Stimulated activated naive CD8-positive, alpha-beta T cell treated with anti-CD3 and anti-CD28 coated beads, Interleukin-15, amount 100 ng/mL, for 72 hours (primary cell): Measurements from ENCODE around the gene DLG2.
"Not testable (repeated sequence)": the region's sequence is repeated elsewhere in the genome, so short reads cannot be mapped to it uniquely, and the experiment has no call there.

ENCODE experiments used
- ATAC-seq: fragments of 150-1000 bp; cut with Tn5 transposase; 2 replicates; pipeline ENCODE4 v1.10.0; 2021; ENCODE audit warnings: mild to moderate bottlenecking, moderate library complexity
- DNase-seq, 2 donors: peaks; one replicate each; pipeline ENCODE4 v3.0.0; 2021 to 2022
- H3K27ac Mint-ChIP-seq, 2 donors: one replicate each; pipeline ENCODE4 v1.8.0; 2022; ENCODE audit warnings: mild to moderate bottlenecking in 2 of 2, mixed read lengths in 2 of 2, moderate library complexity in 2 of 2
- H3K27me3 Mint-ChIP-seq: one replicate; pipeline ENCODE4 v1.8.0; 2022; ENCODE audit warnings: mixed read lengths
- H3K4me1 Mint-ChIP-seq: one replicate; pipeline ENCODE4 v1.8.0; 2022; ENCODE audit warnings: mild to moderate bottlenecking, mixed read lengths
- H3K4me3 Mint-ChIP-seq, 2 donors: one replicate each; pipeline ENCODE4 v1.8.0; 2022; ENCODE audit warnings: mild to moderate bottlenecking in 2 of 2, mixed read lengths in 2 of 2, moderate library complexity in 1 of 2
- H3K9me3 Mint-ChIP-seq, 2 donors: one replicate each; pipeline ENCODE4 v1.8.0; 2022; ENCODE audit warnings: mixed read lengths in 2 of 2

DLG2 gene

DNA sequence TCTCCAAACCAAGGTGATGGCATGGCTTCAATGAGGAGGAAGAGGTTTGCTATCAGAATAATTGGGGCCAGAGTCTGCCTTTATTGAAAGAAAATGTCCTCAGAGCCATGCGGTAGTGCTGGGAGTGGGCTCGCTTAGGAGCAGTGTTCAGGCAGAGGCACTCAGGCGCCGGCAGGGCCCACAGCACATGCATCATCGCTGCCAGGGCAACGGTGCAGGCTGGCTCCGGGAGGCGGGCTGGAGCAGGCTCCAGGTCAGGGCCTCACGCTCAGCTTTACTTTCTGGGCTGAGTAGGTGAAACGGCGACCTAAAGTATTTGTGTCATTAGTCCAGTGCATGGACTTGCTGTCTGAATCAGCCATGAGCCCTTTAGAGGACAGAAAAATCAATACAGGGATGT, 2171.1 kb downstream of the DLG2 start:
- H3K27me3 Mint-ChIP-seq = no peaks in the 10 kb centered on the region
- H3K4me1 Mint-ChIP-seq = no peaks in the 10 kb centered on the region
- DNase-seq (no peak), ATAC-seq (no peak)
- no peaks in the 10 kb centered on the region for H3K9me3 Mint-ChIP-seq
- no peak overlapping the region for H3K27ac Mint-ChIP-seq
- no peak overlapping the region for H3K4me3 Mint-ChIP-seq

DNA sequence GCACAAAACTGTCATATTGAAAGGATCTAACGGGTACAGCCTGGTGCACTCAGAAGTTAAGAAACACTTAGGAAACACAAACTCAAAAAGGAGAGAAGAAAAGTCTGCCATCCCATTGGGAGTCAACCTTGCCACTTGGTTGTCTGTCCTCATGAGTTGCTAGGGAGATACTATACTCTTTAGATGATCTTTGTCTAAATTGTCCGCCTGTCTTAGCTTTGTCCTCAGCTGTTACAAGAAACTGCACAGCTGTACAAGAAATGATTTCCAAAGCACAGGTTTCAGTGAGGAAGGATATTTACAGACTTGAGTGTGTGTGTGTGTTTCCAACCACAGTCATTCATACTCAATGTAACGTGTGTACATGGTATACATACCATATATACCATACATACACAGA, 2171.8 kb downstream of the DLG2 start:
- no peaks in the 10 kb centered on the region for H3K27me3 Mint-ChIP-seq
- no peak overlapping the region for H3K4me3 Mint-ChIP-seq
- no peaks in the 10 kb centered on the region for H3K9me3 Mint-ChIP-seq
- no peak for DNase-seq
- no peak overlapping the region for H3K27ac Mint-ChIP-seq
- no peaks in the 10 kb centered on the region for H3K4me1 Mint-ChIP-seq
- ATAC-seq = no peak

DNA sequence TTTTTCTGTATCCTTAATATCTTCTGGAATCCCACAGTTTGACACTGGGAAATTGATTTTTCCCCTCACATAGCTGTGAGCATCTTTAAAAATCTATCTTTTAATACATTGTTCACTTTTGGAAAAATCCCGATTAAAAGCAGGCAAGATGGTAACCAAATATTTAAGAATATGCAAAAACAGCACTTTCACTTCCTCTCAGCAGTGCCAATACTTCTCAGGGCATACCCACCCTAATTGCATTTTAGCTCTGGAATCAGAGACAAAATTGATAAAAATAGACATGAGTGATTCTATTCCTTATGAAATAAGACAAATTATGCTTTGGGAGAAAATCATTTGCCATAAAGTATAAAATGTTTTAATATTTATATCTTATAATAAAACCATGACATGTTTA, 2172.5 kb downstream of the DLG2 start:
- Mint-ChIP-seq H3K27ac (no peak overlapping the region), H3K27me3 (no peaks in the 10 kb centered on the region)
- no peak for ATAC-seq

DNA sequence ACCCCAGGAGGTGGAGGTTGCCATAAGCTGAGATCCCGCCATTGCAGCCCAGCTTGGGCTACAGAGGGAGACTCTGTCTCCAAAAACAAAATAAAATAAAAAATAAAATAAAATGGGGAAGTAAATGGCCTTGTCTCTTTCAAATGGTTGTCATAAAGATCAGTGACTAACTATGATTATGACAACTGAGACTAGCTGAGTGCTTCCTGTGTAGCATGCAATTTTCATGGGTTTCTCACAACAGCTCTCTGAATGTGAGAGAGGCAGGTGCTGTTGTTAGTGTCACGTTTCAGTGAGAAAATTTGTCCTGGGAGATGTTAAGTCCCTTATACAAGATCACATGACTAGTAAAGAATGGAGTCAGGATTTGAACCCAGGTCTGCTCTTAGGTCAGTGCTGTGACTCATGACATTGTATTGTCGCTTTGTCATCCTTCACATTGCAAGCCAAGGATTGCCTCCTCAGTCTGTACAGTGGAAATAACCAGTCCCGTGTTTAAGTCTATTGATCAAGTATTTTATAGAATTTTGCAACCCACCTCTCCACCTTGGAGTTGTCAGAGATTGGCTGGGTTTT, 2177.7 kb downstream of the DLG2 start:
- Mint-ChIP-seq H3K9me3 (no peaks in the 10 kb centered on the region), H3K27ac (no peak overlapping the region), H3K27me3 (no peaks in the 10 kb centered on the region), H3K4me3 (no peak overlapping the region), H3K4me1 (no peaks in the 10 kb centered on the region)
- DNase-seq (no peak), ATAC-seq (no peak)

More for the DNA sequence above, 2172.5 kb downstream of the DLG2 start:
- no peak for DNase-seq
- Mint-ChIP-seq H3K9me3 (no peaks in the 10 kb centered on the region), H3K4me3 (no peak overlapping the region), H3K4me1 (no peaks in the 10 kb centered on the region)

DNA sequence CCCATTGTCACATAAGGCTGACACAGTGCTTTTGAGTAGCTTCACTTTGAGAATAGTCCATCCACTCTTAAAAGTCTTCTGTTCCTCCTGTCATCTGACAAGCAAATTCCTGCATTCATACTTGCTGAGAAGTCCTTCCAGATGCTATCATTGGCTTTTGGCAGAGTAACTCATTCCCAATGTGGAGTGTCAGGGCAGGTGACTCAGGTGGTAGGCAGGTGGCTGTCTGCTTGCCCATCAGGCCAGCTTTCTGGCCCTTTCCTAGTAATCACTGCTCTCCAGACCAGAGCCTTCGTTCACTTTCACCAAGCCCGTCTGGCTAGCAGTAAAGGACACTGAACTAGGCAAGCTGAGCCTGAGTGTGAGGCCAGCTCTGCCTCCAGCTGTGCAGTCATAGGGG, 2178.5 kb downstream of the DLG2 start:
- Mint-ChIP-seq H3K27me3 (no peaks in the 10 kb centered on the region), H3K27ac (no peak overlapping the region), H3K9me3 (no peaks in the 10 kb centered on the region), H3K4me3 (no peak overlapping the region), H3K4me1 (no peaks in the 10 kb centered on the region)
- DNase-seq = no peak
- ATAC-seq = no peak

DNA sequence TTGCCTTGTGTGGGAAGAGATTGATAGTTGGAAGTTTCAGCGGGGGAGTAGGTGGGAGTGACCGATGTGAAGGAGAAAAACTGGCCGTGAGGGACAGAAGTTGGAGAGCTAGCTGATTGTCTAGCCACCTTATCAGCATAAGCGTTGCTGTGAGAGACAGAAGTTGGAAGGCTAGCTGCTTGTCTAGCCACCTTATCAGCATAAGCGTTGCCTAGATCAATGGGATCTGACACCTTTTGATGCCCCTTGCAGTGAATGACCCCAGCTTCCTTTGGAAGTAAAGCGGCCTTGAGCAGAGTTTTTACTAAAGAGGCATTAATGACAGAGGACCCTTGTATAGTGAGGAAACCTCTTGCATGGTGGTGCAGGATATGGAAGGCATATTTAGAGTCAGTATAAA, 2183.3 kb downstream of the DLG2 start:
- DNase-seq, H3K9me3 Mint-ChIP-seq, H3K4me1 Mint-ChIP-seq: not testable (repeated sequence)

DNA sequence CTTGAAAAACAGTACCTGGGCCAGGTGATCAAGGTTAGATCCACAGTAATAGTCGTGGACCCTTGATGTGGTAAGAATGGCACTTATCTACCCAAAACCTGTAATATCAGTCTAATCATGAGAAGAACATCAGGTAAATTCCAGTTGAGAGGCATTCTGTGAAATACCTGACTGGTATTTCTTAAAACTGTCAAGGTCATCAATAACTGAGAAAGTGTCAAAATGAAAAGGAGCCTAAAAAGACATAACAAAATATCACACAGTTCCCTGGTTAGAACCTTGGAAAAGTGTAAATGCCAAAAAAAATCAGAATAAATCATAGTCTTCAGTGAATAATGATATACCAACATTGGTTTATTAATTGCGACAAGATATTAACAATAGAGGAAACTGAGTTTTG, 2185.5 kb downstream of the DLG2 start:
- DNase-seq (no peak), ATAC-seq (no peak)
- H3K27me3 Mint-ChIP-seq = no peaks in the 10 kb centered on the region

More for the DNA sequence above, 2183.3 kb downstream of the DLG2 start:
- not testable (repeated sequence) for ATAC-seq, H3K27me3 Mint-ChIP-seq, H3K27ac Mint-ChIP-seq, H3K4me3 Mint-ChIP-seq

DNA sequence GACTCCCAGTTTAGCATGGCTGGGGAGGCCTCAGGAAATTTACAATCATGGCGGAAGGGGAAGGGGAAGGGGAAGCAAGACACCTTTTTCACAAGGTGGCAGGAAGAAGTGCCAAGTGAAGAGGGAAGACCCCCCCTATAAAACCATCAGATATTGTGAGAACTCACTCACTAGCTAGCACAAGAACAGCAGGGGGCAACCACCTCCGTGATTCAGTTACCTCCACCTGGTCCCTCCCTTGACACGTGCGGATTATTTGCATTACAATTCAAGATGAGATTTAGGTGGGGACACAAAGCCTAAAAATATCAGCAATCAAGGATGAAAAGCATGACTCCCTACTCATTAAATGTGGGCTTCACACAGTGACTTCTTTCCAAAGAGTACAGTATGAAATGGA, 2186.0 kb downstream of the DLG2 start:
- Mint-ChIP-seq H3K27me3 (no peaks in the 10 kb centered on the region), H3K27ac (no peak overlapping the region), H3K9me3 (no peaks in the 10 kb centered on the region), H3K4me1 (no peaks in the 10 kb centered on the region), H3K4me3 (no peak overlapping the region)
- no peak for DNase-seq
- ATAC-seq = no peak

More for the DNA sequence above, 2185.5 kb downstream of the DLG2 start:
- no peak overlapping the region for H3K27ac Mint-ChIP-seq
- no peaks in the 10 kb centered on the region for H3K4me1 Mint-ChIP-seq
- no peaks in the 10 kb centered on the region for H3K9me3 Mint-ChIP-seq
- no peak overlapping the region for H3K4me3 Mint-ChIP-seq

DNA sequence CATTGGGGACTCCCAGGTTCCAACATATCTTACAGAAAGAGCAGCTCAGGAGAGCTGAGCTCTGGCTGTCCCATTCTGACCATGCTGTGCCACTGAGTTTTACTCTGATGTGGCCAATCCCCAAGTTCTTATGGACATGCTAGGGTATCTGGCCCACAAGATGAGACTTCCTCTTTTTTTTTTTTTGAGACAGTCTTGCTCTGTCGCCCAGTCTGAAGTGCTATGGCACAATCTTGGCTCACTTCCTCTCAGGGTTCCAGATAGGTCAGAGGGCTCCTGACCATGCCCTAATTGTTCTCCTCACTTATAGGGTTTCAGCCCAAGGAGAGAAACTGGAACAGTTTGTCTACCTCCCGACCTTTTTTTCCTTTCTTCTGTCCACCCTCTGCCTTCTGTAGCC, 2188.7 kb downstream of the DLG2 start:
- no peak for ATAC-seq
- Mint-ChIP-seq H3K27me3 (no peaks in the 10 kb centered on the region), H3K27ac (no peak overlapping the region), H3K4me3 (no peak overlapping the region), H3K4me1 (no peaks in the 10 kb centered on the region), H3K9me3 (no peaks in the 10 kb centered on the region)
- no peak for DNase-seq

DNA sequence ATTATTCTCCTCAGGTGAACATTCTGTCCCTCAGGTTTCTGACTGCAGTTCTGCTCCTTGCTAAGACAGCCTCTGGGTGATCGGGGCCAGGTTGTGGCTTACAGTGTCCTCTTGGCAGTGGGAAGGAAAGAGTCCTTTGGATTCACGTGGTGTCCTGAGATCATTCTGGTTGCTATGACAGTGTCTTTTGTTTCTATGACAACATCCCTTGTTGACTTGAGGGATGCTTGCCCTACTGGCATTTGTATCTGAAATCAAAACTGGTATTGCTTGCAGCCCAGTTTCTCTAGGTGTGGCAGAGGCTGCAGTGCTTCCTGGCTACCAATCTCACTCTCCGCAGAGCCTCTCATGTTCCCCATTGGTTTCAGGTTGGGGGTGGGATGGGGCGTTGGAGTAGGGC, 2189.2 kb downstream of the DLG2 start:
- ATAC-seq = no peak
- Mint-ChIP-seq H3K27me3 (no peaks in the 10 kb centered on the region), H3K27ac (no peak overlapping the region), H3K9me3 (no peaks in the 10 kb centered on the region), H3K4me1 (no peaks in the 10 kb centered on the region), H3K4me3 (no peak overlapping the region)
- no peak for DNase-seq

DNA sequence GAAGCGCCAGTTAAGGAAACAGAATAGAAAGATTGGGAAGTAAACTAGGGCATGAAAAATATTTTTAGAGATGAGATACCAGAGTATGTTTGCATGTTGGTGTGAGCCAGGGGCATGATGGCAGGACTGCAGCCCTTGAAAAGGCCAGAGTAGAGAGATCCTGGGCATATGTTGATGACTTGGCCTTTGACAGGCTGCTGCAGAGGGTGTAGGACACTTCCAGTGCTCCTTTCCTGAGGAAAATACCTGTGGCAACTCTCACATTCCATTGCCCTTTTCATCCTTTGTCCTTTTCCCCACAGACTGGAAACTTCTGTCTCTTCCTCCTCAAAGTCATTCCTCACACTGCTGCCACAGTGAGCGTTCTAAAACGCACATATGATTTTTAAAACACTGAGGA, 2190.3 kb downstream of the DLG2 start:
- Mint-ChIP-seq H3K9me3 (no peaks in the 10 kb centered on the region), H3K27me3 (no peaks in the 10 kb centered on the region), H3K27ac (no peak overlapping the region), H3K4me3 (no peak overlapping the region), H3K4me1 (no peaks in the 10 kb centered on the region)
- ATAC-seq (peak; percentile 23), DNase-seq (no peak)

DNA sequence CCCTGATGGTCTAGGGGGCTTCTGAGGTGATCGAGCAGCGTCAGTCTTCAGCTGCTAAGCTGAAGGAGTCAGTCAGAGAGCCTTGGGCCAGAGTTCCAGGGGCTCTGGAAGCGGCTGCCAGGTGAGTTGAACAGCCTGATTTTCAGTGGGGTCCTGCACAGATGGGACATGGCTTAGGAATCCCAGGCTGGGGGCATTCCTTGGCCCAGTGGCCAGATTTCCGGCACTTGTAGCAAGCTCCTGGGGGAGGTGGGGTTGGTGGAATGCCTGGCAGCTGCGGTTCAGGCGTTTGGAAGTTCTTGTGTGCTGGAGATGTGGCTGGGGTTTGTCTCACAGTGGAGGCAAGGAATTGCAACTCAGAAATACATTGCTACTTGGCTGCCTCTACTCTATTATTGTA, 2192.3 kb downstream of the DLG2 start:
- not testable (repeated sequence) for H3K27me3 Mint-ChIP-seq, H3K9me3 Mint-ChIP-seq, DNase-seq, H3K27ac Mint-ChIP-seq, ATAC-seq, H3K4me1 Mint-ChIP-seq, H3K4me3 Mint-ChIP-seq

DNA sequence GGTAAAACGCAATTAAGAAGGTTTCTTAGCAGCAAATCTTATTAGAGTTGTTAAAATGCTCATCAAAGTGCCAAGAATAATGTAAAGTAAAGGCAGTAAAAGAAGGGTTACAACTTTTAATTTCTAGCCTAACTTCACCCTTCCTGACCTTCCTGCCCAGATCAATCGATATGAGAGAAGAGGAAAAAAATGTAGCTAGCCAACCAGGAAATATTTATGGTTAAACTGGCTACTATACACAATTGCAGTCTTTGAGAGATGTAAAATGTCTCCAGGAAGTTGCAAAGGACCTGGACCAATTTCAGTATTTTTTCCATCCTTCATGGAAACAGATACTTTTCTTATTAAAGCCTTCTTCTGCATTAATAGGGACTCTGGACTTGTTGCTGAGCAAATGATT, 2199.2 kb downstream of the DLG2 start:
- Mint-ChIP-seq H3K4me3 (no peak overlapping the region), H3K27me3 (no peaks in the 10 kb centered on the region), H3K27ac (no peak overlapping the region), H3K9me3 (peaks cover 0 to 7% of the 10 kb centered on the region in 2 donors), H3K4me1 (no peaks in the 10 kb centered on the region)
- no peak for DNase-seq
- ATAC-seq = no peak

DNA sequence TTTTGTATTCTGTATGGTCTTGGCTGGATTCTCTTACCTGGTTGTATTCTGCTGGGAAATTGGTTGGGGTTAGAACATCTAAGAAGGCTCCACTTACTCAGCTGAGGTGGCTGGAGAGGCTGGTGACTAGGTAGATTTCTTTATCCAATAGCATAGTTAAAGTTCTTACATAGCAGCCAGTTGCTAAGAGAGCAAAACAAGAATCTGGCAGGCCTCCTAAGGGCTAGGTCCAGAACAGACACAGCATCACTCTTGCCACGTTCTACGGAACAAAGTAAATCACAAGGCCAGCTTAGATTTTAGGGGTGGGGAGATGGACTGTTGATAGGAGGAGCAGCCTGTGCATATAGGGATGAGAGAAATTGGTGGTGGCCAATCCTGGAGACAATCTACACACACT, 2199.6 kb downstream of the DLG2 start:
- ATAC-seq = no peak
- Mint-ChIP-seq H3K4me1 (no peaks in the 10 kb centered on the region), H3K4me3 (no peak overlapping the region), H3K27ac (no peak overlapping the region), H3K27me3 (no peaks in the 10 kb centered on the region), H3K9me3 (peaks cover 4 to 10% of the 10 kb centered on the region in 2 donors)
- DNase-seq = no peak

DNA sequence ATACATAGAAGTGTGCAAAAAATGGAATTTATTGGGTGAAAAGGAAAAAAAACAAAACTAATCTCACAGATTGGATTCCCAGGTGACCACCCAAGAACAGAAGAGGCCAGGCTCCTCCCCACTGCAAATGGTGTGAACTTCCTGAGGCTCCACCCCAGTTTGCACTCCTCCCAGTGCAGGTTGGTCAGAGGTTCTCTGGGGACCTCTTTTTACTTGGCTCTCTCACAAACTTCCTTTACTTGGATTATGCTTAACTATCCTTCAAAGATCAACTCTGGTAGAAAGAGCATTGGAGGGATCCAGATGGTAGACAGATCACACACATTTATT, 2202.0 kb downstream of the DLG2 start:
- no peaks in the 10 kb centered on the region for H3K4me1 Mint-ChIP-seq
- H3K27ac Mint-ChIP-seq = no peak overlapping the region
- no peaks in the 10 kb centered on the region for H3K27me3 Mint-ChIP-seq
- H3K9me3 Mint-ChIP-seq = peaks cover 24 to 29% of the 10 kb centered on the region in 2 donors
- DNase-seq (no peak), ATAC-seq (no peak)
- H3K4me3 Mint-ChIP-seq = no peak overlapping the region

DNA sequence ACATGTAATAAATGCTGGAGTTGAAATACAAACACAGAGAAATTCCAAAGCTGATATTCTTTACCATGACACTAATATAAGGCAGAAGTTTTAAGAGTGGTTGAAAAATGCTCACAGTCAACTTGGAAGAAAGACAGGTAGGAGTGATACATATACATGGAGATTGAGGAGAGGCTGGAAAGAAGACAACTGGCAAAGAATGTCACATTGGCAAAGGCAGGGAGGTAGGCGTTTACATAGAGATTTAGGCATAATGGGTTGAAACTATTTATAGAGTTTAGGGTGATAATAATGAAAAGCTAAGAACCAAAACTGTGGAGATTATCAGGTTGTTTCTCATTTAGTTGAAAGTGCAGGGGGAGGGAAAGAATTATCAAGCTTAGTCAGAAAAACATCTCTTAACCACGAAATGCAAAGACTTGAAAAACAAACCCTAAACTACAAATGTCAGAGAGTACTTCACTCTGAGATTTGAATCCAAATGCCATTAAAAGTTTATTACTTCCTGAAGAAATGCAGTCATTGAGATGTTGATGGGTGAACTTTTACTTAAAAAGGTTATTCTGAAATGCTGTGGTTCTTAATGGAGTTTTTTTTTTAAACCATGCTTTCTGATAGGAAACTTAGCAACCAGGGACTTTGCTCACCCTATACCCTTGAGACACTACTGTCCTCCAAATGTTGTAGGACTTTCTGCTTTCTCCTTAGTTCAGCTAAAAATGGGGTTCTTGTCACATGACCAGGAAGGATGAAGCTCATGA, 2202.6 kb downstream of the DLG2 start:
- no peak overlapping the region for H3K4me3 Mint-ChIP-seq
- no peaks in the 10 kb centered on the region for H3K4me1 Mint-ChIP-seq
- ATAC-seq = no peak
- peaks cover 29 to 31% of the 10 kb centered on the region in 2 donors for H3K9me3 Mint-ChIP-seq
- DNase-seq = no peak
- no peaks in the 10 kb centered on the region for H3K27me3 Mint-ChIP-seq
- no peak overlapping the region for H3K27ac Mint-ChIP-seq

DNA sequence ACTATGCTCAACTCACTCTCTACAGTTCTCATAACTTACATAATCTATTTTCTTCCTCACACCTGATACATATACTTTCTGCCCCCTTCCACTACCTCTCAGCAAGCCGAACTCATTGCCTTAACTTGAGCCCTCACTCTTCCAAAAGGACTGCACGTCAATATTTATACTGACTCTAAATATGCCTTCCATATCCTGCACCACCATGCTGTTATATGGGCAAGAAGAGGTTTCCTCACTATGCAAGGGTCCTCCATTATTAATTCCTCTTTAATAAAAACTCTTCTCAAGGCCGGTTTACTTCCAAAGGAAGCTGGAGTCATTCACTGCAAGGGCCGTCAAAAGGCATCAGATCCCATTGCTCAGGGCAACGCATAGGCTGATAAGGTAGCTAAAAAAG, 2204.5 kb downstream of the DLG2 start:
- H3K4me1 Mint-ChIP-seq = not testable (repeated sequence)

More for the DNA sequence above, 2204.5 kb downstream of the DLG2 start:
- not testable (repeated sequence) for H3K27me3 Mint-ChIP-seq, H3K4me3 Mint-ChIP-seq, ATAC-seq, H3K27ac Mint-ChIP-seq, DNase-seq
- H3K9me3 Mint-ChIP-seq = peaks cover 31 to 32% of the 10 kb centered on the region in 2 donors
